GM18520 (cell line): Measurements from ENCODE around the gene PWP2.

Source experiments
- ATAC-seq: cut with Tn5 transposase; IDR thresholded peaks from one replicate; pipeline ENCODE4 v1.9.1; 2021; ENCODE audit not compliant: unreplicated experiment

PWP2 gene

GRCh38 chr21:44107026-44107501, at the start of gene PWP2:
Gene PWP2 (plus strand): TSS chr21:44107399. CDS start chr21:44107417, 18 bp downstream.
- ATAC-seq: peak; percentile 76

GRCh38 chr21:44057960-44058651, 49.1 kb upstream of the PWP2 start:
- ATAC-seq: no peak

GRCh38 chr21:44058652-44058964, 48.6 kb upstream of the PWP2 start:
- no peak for ATAC-seq

GRCh38 chr21:44058981-44059380, 48.2 kb upstream of the PWP2 start:
- ATAC-seq: no peak

GRCh38 chr21:44059710-44060109, 47.5 kb upstream of the PWP2 start:
- ATAC-seq: no peak

- ATAC-seq: no peak
These were observed 44.8 kb upstream of the PWP2 start for GRCh38 chr21:44062380-44062779.

- no peak for ATAC-seq
These were observed 43.9 kb upstream of the PWP2 start for GRCh38 chr21:44063151-44063912.

GRCh38 chr21:44064852-44065403, 42.3 kb upstream of the PWP2 start:
- ATAC-seq: peak; percentile 7

GRCh38 chr21:44065428-44065827, 41.8 kb upstream of the PWP2 start:
- peak; percentile 85 for ATAC-seq

- ATAC-seq: no peak
These were observed 41.1 kb upstream of the PWP2 start for GRCh38 chr21:44066116-44066515.

- ATAC-seq: no peak
These were observed 40.0 kb upstream of the PWP2 start for GRCh38 chr21:44067011-44067839.

- ATAC-seq: no peak
These were observed 36.8 kb upstream of the PWP2 start for GRCh38 chr21:44070391-44070790.

- no peak for ATAC-seq
These were observed 35.7 kb upstream of the PWP2 start for GRCh38 chr21:44071359-44072104.

- no peak for ATAC-seq
These were observed 35.1 kb upstream of the PWP2 start for GRCh38 chr21:44072111-44072510.

- ATAC-seq: no peak
These were observed 32.8 kb upstream of the PWP2 start for GRCh38 chr21:44074315-44074958.

GRCh38 chr21:44076316-44076715, 30.9 kb upstream of the PWP2 start:
- no peak for ATAC-seq

GRCh38 chr21:44078411-44078981, 28.7 kb upstream of the PWP2 start:
- ATAC-seq: no peak

GRCh38 chr21:44079446-44079845, 27.8 kb upstream of the PWP2 start:
- no peak for ATAC-seq

- no peak for ATAC-seq
These were observed 27.4 kb upstream of the PWP2 start for GRCh38 chr21:44079846-44080245.
